ENCODE results near the gene ZNF669.

DNA sequence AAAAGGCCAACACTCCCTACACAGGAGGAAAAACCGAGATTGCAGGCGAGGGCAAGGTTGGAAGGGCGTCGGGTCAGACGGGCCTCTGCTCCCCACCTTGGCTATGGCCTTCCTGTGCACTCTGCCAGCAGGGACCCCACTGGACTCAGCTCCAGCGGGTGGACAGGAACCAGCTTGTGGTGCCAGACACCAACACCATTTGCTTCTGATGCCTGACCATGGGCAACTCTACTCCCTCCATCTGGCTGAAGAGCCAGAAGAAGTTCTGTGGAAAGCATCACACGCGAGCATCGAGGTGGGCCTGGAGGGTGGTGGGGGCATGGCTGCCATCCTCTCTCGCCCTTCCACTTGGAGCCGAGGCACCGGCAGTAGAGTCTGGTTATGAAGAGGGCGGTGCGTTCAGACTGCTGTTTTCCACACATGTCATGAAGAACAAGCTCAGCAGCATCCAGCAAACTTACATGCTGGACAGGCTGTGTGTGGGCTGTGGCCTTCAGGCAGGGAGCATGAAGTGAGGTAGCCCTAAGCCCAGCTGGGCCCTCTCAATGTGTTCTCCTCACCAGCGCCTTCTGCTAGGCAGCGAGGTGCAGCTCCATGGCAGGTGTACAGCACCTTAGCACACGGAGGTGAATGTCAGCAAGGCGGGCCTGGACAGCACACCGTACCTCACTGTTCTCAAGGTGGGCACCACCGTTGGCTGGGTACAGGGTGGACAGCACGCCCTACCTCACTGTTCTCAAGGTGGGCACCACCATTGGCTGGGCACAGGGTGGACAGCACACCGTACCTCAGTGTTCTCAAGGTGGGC is 15.6 kb upstream of the ZNF669 start:
- TF ChIP-seq, protein P1, sequence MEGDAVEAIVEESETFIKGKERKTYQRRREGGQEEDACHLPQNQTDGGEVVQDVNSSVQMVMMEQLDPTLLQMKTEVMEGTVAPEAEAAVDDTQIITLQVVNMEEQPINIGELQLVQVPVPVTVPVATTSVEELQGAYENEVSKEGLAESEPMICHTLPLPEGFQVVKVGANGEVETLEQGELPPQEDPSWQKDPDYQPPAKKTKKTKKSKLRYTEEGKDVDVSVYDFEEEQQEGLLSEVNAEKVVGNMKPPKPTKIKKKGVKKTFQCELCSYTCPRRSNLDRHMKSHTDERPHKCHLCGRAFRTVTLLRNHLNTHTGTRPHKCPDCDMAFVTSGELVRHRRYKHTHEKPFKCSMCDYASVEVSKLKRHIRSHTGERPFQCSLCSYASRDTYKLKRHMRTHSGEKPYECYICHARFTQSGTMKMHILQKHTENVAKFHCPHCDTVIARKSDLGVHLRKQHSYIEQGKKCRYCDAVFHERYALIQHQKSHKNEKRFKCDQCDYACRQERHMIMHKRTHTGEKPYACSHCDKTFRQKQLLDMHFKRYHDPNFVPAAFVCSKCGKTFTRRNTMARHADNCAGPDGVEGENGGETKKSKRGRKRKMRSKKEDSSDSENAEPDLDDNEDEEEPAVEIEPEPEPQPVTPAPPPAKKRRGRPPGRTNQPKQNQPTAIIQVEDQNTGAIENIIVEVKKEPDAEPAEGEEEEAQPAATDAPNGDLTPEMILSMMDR (IDR thresholded peaks at IDR 0.05 in 4 of 5, conservative IDR thresholded peaks at IDR 0.05 in 1 of 5) = no peak
- no peak for TF ChIP-seq POLR2A (IDR thresholded peaks at IDR 0.05)

All from gastrocnemius medialis (tissue), 4 donors.